ENCODE results near the gene ITIH5. TPM values are rescaled to one million over a fixed set of nuclear protein-coding genes. Genes with fewer than 3 reads are reported as not detected.

Gene ITIH5
- total and polyA plus RNA-seq, 7 donors: 0.60 to 126 (median 48.2) TPM

GRCh38 chr10:7577579-7577978, 89.2 kb downstream of the ITIH5 start:
- no peak for TF ChIP-seq EP300 (IDR thresholded peaks at IDR 0.05)
- TF ChIP-seq POLR2A (IDR thresholded peaks at IDR 0.05): no peak
- TF ChIP-seq POLR2AphosphoS5 (IDR thresholded peaks at IDR 0.05): no peak
- TF ChIP-seq, protein P1, sequence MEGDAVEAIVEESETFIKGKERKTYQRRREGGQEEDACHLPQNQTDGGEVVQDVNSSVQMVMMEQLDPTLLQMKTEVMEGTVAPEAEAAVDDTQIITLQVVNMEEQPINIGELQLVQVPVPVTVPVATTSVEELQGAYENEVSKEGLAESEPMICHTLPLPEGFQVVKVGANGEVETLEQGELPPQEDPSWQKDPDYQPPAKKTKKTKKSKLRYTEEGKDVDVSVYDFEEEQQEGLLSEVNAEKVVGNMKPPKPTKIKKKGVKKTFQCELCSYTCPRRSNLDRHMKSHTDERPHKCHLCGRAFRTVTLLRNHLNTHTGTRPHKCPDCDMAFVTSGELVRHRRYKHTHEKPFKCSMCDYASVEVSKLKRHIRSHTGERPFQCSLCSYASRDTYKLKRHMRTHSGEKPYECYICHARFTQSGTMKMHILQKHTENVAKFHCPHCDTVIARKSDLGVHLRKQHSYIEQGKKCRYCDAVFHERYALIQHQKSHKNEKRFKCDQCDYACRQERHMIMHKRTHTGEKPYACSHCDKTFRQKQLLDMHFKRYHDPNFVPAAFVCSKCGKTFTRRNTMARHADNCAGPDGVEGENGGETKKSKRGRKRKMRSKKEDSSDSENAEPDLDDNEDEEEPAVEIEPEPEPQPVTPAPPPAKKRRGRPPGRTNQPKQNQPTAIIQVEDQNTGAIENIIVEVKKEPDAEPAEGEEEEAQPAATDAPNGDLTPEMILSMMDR (IDR thresholded peaks at IDR 0.05): no peak
- H3K4me1 ChIP-seq: peaks cover 0 to 11% (median 8%) of the 10 kb centered on the region in 4 donors
- intact Hi-C loops (cut with DNase I): no loop called here
- H3K9me3 ChIP-seq: no peaks in the 10 kb centered on the region
- H3K27me3 ChIP-seq: no peaks in the 10 kb centered on the region
- H3K27ac ChIP-seq: peak overlapping the region in 1 of 4 donors; percentile 8
- WGBS, 2 donors: 87 to 91% methylated on average over 5 of the region's 5 CpGs
- no peak for DNase-seq
- peaks cover 9 to 68% (median 34%) of the 10 kb centered on the region in 4 donors for H3K36me3 ChIP-seq
- no peak overlapping the region for H3K4me3 ChIP-seq

DNA sequence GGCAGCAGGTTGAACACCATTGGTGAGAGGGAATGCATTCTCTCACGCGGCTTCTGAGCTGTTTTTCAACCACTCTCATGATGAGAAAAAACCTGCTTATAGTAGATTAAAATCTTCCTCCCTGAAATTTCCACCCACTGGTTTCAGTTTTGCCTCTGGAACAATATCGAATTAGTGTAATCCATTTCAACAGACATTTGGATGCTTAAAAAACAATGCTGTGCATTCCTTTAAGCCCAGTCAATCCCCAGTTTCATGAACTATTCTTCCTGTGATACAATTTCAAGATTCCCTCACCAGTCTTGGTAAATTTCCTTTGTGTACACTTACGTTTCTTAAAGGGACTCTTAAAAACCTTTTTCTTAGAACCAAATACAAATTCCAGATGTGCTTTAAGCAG, 89.6 kb downstream of the ITIH5 start:
- intact Hi-C loops (cut with DNase I): no loop called here
- peaks cover 0 to 13% (median 11%) of the 10 kb centered on the region in 4 donors for H3K4me1 ChIP-seq
- no peaks in the 10 kb centered on the region for H3K27me3 ChIP-seq
- no peak overlapping the region for H3K4me3 ChIP-seq
- DNase-seq: no peak
- H3K27ac ChIP-seq: peak overlapping the region in 1 of 4 donors; percentile 8
- WGBS, 2 donors: 77 to 79% methylated on average over 4 of the region's 4 CpGs
- H3K36me3 ChIP-seq: peaks cover 9 to 68% (median 34%) of the 10 kb centered on the region in 4 donors
- H3K9me3 ChIP-seq: no peaks in the 10 kb centered on the region
- TF ChIP-seq POLR2A (IDR thresholded peaks at IDR 0.05): no peak
- TF ChIP-seq EP300 (IDR thresholded peaks at IDR 0.05): no peak
- TF ChIP-seq, protein P1 (IDR thresholded peaks at IDR 0.05): no peak
- no peak for TF ChIP-seq POLR2AphosphoS5 (IDR thresholded peaks at IDR 0.05)

GRCh38 chr10:7576340-7576739, 90.4 kb downstream of the ITIH5 start:
- Histone ChIP-seq H3K9me3 (no peaks in the 10 kb centered on the region), H3K36me3 (peaks cover 9 to 70% (median 34%) of the 10 kb centered on the region in 4 donors), H3K27me3 (no peaks in the 10 kb centered on the region), H3K4me3 (no peak overlapping the region), H3K4me1 (peaks cover 0 to 20% (median 16%) of the 10 kb centered on the region in 4 donors), H3K27ac (no peak overlapping the region)
- 83 to 92% methylated on average over 21 of the region's 21 CpGs for WGBS, 2 donors
- no peak for TF ChIP-seq POLR2A (IDR thresholded peaks at IDR 0.05)
- TF ChIP-seq, protein P1 (IDR thresholded peaks at IDR 0.05): no peak
- TF ChIP-seq POLR2AphosphoS5 (IDR thresholded peaks at IDR 0.05): no peak
- TF ChIP-seq EP300 (IDR thresholded peaks at IDR 0.05): no peak
- no peak for DNase-seq
- intact Hi-C loops (cut with DNase I): no loop called here

DNA sequence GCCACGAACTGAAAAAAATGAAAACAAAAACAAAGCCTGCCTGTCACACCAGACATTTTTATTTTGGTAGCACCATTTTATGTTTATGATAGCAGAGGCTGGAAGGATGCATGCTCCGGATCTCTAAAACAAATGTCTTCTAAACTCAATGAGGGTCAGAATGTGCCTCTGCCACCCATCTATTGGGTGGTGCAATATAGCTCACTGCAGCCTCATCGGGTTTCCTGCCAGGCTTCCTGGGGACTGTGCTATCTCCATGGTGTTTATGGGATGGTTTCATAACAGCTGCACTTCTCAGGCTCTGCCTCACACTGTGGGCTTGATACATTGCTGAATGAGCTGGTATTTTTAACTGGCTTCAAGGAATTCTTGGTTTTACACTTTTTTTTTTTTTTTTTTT, 94.4 kb downstream of the ITIH5 start:
- TF ChIP-seq, protein P1 (IDR thresholded peaks at IDR 0.05): no peak
- TF ChIP-seq POLR2AphosphoS5 (IDR thresholded peaks at IDR 0.05) (peak in 3 of 4 donors; percentile 30 to 79 (median 67)), EP300 (IDR thresholded peaks at IDR 0.05) (peak in 1 of 4 donors; percentile 60)
- H3K9me3 ChIP-seq: no peaks in the 10 kb centered on the region
- no peaks in the 10 kb centered on the region for H3K27me3 ChIP-seq
- peak; percentile 83 for DNase-seq
- intact Hi-C loops (cut with DNase I): no loop called here
- H3K4me1 ChIP-seq: peaks cover 0 to 20% (median 14%) of the 10 kb centered on the region in 4 donors
- H3K27ac ChIP-seq: peak overlapping the region in 3 of 4 donors; percentile 66 to 79 (median 75)
- peaks cover 9 to 77% (median 28%) of the 10 kb centered on the region in 4 donors for H3K36me3 ChIP-seq
- 30 to 46% methylated on average over 3 of the region's 3 CpGs for WGBS, 2 donors
- no peak overlapping the region for H3K4me3 ChIP-seq

GRCh38 chr10:7571981-7572380, 94.8 kb downstream of the ITIH5 start:
- no peak overlapping the region for H3K4me3 ChIP-seq
- H3K27ac ChIP-seq: peak overlapping the region in 3 of 4 donors; percentile 66 to 79 (median 75)
- 79 to 81% methylated on average over 4 of the region's 4 CpGs for WGBS, 2 donors
- intact Hi-C loops (cut with DNase I): no loop called here
- peaks cover 9 to 73% (median 28%) of the 10 kb centered on the region in 4 donors for H3K36me3 ChIP-seq
- no peaks in the 10 kb centered on the region for H3K9me3 ChIP-seq
- TF ChIP-seq EP300 (IDR thresholded peaks at IDR 0.05) (no peak), POLR2AphosphoS5 (IDR thresholded peaks at IDR 0.05) (no peak), POLR2A (IDR thresholded peaks at IDR 0.05) (no peak)
- TF ChIP-seq, protein P1 (IDR thresholded peaks at IDR 0.05): no peak
- peaks cover 0 to 20% (median 14%) of the 10 kb centered on the region in 4 donors for H3K4me1 ChIP-seq
- H3K27me3 ChIP-seq: no peaks in the 10 kb centered on the region
- no peak for DNase-seq
